ENCODE measurements around the gene LUZP2.

LUZP2 gene

GRCh38 chr11:24636291-24636629 lies 139.4 kb downstream of the LUZP2 start:
- no peak for DNase-seq

GRCh38 chr11:24637520-24637919 lies 140.7 kb downstream of the LUZP2 start:
- no peak for DNase-seq

- DNase-seq, result no peak
These were observed 145.8 kb downstream of the LUZP2 start for GRCh38 chr11:24642648-24643047.

DNA sequence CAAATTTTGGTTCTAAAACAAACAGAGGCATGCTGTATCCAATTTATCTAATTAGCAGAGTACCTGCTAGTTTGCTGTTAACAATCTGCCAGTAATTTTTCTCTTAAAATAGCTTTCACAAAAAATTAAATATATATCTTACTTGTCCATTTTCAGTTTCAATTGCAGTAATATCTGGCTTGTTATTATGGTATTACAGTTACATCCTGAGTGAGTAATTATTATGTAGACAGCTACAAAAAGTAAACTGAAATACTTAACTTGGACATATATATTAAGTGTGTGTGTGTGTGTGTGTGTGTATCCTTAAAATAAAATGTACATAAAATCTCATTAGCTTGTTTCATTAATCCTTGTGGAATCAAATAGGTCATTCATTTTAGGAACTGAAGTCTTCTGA lies 148.7 kb downstream of the LUZP2 start:
- no peak for DNase-seq

DNA sequence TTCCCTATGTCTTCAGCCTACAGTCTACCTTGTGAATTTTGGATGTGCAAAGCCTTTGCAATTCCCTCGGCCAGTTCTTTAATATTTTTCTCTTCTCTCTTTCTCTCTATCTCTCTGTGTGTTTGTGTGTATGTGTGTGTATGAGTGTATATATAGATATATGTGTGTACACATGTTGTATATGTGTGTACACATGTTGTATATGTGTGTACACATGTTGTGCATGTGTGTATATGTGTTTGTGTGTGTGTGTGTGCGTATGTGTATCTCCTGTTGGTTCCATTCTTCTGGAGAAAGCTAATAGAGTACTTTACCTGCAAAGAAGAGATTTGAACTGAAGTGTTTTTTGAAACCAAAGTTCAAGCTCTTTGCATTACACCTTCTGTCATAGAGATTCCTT lies 155.0 kb downstream of the LUZP2 start:
- no peak for DNase-seq

- DNase-seq, result no peak
These were observed 157.0 kb downstream of the LUZP2 start for GRCh38 chr11:24653901-24654300.

- no peak for DNase-seq
These were observed 164.5 kb downstream of the LUZP2 start for GRCh38 chr11:24661331-24661730.

DNA sequence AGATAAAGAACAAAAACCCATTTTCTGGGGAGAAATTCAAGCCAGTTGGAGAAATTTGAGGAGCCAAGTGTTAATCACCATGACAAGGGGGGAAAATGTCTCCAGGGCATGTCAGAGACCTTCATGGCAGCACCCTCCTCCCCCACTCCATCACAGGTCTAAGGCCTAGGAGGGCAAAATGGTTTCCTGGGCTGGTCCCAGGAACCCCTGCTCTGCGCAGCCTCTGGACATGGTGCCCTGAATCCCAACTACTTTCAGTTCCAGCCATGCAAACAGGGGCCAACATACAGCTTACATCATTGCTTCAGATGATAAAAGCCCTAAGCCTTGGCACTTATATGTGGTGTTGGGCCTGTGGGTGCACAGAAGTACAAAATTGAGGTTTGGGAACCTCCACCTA lies 167.5 kb downstream of the LUZP2 start:
- DNase-seq, result no peak

DNA sequence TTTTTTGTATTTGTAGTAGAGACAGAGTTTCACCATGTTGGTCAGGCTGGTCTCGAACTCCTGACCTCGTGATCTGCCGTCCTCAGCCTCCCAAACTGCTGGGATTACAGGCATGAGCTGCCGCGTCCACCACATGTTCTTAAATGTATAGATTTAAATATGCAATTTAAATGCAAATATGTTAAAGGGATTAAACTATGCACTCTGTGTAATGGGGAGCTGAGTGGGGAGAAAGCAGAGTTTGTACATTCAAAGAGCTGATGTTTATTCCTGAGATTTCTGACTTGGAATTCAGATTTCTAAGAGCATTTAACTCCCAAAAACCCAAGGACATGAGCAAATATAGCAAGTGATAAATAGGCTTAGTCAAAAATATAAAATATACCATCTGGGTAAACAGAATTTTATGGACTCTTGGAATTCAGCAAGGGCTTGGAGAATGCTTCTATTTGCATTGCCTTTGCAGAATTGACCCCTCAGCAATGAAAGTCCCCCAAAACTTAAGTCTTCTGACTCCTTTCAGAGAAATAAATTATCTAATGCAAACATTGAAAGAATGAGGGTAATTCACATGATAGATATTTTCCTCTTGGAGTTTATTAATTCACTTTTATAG lies 170.6 kb downstream of the LUZP2 start:
- no peak for DNase-seq

DNA sequence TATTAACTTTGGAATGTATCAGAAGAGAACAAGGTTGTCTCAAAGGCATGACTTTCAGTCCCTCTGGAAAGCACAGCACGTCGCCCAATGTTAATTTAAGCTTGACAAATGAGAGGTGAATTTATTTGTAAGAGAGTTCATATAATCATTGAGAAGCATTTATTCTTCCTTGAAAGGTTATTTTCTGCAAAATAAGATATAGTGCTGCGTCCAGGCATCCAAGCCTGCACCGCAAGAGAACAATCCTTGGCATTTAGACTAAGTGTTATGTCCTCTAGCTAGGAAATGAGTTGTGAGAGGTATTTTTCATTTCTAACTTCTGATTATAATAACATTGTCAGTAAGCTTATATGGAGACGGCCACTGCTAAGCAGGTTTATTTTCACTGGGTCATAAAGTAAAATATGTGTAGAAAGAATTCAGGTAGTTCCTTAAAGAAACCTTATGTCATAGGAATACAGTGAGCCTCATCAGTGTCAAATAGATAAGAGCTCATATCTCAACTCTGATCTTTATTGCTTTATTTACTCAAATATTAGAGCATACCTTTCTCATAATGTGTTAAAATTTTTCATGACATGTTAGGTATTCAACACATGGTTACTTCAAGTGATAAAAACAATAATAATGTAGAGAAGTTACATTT lies 182.0 kb downstream of the LUZP2 start:
- no peak for DNase-seq

DNA sequence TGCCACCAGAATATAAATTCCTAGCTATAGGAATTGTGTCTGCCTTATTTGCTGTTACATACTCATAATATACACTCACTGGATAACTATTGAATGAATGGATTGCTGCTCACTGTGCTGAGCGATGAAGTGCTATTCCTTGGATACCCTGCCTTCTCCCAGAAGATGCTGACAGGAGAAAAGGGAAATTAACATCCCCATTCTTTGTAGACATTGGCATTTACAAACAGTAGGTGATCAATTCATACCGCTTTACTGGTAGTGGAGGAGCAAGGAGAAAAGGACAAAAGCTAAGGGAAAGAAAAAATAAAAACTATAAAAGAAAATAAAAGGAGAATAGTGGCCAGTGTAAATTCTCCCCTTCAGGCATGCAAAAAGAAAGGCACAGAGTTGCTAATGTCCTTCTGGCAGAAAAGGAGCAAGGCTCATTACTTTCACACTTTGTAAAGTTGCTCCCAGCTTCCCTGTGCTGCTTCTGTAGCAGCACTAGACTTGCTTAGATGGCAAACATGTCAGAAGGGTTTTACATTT lies 183.0 kb downstream of the LUZP2 start:
- no peak for DNase-seq

DNA sequence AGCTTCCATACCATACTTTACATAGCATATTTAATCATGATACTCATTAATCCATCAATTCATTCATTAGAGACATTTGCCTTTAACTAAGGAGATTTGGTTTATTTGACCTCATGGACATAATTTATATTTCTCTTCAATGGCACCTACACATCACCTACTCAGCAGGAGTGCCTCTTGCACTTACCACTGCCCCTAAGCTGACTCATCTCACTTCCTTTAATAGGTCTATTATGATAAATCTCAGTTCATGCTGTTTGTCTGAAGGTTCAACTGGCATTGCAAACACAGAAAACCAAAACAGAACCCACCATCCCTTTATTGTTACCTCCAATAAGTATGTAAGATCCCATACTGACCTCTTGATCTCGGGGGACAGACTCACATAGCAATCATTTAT lies 186.7 kb downstream of the LUZP2 start:
- no peak for DNase-seq

GRCh38 chr11:24685821-24686220 lies 189.0 kb downstream of the LUZP2 start:
- no peak for DNase-seq

DNA sequence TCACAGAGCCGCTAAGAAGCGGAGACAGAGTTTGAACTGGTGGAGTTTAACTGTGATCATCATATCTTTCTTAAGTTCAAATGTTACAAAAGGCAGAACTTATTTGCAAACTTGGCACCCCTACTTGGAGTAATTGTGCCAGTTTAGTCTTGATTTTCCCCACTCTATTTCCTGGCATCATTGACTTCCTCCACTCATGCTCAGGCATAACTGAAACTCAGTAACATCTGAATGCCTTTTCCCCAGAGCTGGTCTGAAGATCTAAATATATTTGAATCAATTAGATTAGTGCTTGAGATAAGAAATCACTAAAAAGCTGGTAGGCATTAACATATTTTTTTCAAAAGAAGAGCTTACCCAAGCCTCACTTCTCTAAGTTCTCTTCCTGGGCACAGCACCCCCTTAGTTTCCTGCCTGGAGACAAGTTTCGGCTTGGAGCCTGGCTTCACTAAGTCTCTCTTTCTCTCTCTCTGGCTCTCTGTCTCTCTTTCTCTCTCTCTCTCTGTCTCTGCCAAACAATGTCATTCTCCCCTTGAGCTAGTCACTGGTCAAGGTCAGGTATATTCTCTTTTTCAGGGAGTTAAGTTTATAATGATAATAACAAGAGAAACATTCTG lies 190.8 kb downstream of the LUZP2 start:
- DNase-seq, result no peak

DNA sequence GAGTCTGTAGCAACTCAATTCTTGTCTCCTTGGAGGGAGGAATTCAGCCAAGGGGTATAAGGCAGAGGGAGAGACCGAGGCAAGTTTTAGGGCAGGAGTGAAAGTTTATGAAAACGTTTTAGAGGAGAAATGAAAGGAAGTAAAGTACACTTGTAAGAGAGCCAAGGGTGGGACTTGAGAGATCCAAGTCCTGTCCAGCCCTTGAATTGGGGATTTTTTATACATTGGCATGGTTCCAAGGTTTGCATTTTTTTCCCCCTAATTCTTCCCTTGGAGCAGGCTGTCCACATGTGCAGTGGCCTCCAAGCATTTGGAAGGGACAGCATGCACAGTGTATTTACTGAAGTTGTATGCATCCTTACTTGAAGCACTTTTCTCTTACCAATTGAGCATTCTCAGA lies 192.1 kb downstream of the LUZP2 start:
- no peak for DNase-seq

GRCh38 chr11:24697522-24698111 lies 200.8 kb downstream of the LUZP2 start:
- no peak for DNase-seq

- DNase-seq, result no peak
These were observed 207.9 kb downstream of the LUZP2 start for GRCh38 chr11:24704716-24705115.

- DNase-seq, result no peak
These were observed 208.6 kb downstream of the LUZP2 start for GRCh38 chr11:24705474-24705873.

DNA sequence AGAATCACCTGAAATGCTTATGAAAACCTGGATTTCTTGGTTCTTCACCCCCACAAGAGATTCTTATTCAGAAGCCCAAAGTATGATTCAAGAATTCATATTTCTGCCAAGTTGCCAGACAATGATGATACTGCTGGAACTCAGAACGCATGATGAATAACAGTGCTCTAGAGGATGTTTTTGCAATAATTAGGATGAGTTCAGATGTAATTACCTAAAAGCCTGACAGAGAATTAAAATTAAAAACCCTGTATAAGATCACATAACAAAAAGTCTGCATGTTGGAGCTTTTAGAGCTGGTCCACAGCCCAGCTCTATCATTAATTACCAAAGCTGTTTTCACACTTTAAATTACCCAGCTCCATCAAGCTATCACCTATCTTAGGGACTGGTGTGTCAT lies 211.8 kb downstream of the LUZP2 start:
- DNase-seq, result no peak

- DNase-seq, result no peak
These were observed 213.2 kb downstream of the LUZP2 start for GRCh38 chr11:24709928-24710565.

DNA sequence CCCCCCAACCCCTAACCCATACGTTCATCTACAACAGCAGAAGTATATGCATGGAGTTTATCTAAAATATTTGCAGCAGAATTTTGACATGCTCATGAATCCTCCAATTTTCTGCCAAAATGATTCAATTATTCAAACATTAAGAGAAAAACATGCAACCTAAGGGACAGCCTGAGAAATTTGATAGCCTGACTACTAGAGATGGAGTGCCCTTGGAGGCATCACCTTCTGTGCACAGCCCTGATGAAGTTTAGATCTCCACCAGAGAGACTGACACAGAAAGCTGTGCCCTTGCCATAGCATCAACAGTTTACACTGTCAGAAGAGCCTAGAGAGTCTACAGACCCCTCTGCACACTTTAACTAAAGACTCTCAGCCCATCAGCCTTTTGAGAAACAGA lies 217.7 kb downstream of the LUZP2 start:
- DNase-seq, result no peak

GRCh38 chr11:24716403-24716802 lies 219.6 kb downstream of the LUZP2 start:
- no peak for DNase-seq

- no peak for DNase-seq
These were observed 226.4 kb downstream of the LUZP2 start for GRCh38 chr11:24723231-24723630.

GRCh38 chr11:24731554-24731953 lies 234.7 kb downstream of the LUZP2 start:
- no peak for DNase-seq
